HG03469 (cell line): ENCODE data around the gene CCK.

ENCODE experiments used
- ATAC-seq: cut with Tn5 transposase; IDR thresholded peaks from one replicate; pipeline ENCODE4 v1.9.1; 2021; ENCODE audit warnings: mild to moderate bottlenecking, moderate library complexity, moderate number of reproducible peaks; ENCODE audit not compliant: unreplicated experiment

The CCK gene

DNA sequence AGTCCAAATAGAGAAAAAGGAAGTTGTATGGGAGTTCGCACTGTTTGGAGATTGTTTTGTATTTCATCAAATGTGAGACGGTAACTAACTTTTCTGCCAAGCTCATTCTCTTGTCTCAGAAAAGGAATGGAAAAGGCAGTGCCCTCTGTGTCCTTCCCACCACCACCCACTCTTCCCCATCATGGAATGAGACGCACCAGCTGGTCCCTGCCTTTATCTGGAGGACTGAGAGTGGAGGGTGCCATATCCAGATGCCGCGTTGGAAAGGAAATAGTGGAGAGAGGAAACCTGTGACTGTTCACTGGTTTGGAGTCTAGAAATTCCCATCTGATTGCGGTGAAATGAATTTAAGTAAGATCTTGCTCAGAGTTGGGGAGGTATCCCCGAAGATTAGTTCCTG lies 3.7 kb upstream of the CCK start:
- ATAC-seq, result no peak

DNA sequence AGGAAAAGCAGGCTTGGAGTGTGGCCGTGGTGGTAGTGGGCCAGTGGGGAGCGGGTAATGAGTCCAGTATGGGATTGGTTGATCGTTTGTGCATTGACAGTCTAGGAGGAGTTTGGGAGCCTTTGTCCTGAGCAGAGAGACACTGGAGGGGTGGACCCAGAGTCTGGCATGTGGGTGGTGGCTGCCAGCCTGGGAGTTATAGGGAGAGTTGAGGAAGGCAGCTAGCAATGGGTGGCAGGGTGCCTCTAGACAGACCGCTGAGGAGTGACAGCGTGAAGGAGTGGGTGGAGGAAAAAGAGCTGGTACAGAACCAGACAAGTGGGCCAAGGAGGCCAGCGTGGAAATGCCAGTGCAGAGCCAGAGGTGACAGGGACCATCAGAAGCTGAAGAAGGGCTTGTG lies 1.9 kb upstream of the CCK start:
- ATAC-seq, result no peak

DNA sequence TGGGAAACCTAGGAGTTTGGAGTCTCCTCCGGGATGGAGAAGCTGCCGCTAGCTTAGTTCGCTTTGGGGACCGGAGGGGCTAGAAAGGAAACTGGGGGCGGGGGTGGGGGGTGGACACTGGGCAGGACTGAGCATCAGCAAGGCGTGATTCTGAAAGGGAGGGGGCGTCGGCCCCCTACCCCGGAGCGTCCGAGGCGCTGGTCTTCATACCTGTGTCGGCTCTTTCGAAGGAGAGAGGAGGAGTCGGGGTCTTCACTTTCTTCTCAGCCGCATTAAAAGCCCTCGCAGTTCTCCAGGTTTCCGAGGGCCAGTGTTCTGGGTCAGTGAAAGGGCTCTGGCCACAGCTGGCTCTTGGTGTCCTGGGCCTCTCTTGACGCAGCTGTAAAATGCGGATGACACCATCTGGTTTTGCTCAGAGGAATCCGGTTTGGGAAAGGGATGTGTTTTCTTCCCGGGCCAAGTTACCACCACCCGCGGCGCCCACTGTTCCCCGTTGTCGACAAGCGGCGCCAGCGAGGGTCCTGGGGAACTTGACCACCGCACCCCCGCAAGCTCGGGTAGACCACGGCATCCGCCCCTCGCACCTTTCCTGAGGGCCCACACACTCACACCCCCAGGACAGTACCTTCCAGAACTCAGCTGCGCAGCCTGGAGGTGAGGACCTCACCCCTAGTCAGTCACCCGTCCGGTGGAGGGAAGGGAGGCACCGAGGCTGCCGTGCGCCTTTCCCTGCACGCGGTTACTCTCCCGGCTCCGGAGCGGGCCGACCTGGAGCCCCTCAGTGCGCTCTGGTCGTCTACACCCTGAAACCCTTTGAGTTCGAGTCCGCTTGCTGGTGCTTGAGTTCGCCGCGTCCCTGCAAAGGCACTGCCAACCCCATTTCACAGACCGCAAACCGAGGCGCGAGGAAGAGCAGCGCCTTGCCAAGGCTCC lies 660 bp downstream of the CCK start:
- ATAC-seq, result no peak

DNA sequence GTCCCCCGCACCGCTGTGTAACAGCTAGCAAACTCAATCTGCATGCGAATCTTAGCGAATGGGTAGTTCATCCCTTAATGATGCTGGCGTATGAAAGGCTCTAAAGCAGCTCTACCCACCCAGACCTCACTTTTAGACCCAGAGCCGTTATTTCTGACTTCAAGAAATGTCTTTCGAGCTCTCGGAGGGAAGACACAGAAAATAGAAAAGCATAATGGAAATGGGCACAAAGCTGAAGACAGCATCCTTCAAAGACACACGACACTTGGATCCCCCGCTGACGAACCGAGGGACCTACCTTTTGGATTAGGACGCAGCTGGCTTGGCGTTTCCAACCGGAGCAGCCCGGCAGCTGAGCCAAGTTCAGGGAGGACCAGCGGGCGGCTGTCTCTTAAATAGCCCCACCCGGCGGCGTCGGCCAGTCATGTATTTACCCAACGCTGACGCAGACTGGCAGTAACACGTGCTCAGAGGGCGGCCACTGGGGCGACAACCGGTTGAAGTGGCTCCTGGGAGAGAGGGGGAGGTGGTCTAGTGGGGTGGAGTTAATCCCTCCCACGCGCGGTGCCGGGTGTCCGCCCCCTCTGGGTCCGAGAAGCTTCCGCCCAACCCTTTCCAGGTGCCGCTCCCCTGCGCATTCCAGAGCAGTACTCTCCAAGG lies 1.5 kb downstream of the CCK start:
- ATAC-seq, result no peak

- ATAC-seq, result no peak
Observed at GRCh38 chr3:42263354-42264346, 2.3 kb downstream of the CCK start.

DNA sequence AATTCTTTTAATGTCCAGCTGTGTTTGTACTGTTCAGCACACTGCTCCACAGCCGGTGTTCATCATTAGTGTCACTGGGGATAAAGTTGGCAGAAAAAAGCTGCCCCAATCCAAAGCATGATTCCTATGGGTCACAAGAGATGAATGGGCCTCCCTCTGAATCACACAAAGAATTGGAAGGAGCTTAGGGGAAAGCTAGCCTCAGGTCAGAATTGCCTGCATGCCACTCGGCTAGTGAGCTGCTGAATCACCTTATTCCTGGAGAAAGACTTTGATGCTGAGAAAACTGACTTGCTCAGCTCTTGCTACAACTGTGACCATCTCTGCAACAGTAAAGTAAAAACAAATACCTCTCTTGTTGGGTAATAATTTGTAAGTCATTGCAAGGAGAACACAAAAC lies 3.5 kb downstream of the CCK start:
- no peak for ATAC-seq

- no peak for ATAC-seq
Observed at GRCh38 chr3:42257007-42257406, 9.0 kb downstream of the CCK start.

DNA sequence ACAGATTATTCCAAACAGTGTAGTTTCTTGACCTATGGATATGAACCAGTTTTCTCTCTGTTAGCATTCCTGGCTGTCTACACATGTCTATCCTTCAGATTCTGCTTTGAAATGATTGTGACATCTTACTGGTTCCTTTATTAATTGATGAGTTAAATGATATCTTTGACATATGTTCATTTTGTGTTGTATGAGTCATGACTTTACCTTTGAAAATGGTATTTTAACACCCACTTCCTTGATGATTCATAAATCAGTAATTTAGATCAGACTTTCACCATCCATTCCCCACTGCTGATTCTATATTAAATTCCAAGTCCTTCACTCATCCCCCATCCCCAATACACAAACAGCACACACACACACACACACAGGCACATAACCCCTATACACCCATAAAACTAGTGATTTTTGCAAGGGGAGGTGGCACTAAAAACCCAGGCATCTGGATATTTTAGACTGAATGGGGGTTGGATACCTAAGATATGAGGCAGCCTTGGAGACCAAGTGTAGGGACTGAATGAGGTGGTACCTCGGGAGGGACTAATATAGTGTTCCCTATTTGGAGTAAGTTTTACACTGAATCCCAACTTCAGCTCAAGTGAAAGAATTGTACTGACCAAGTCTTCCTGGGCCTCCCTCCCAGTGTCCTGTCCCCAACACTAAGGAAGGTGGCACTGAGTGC lies 9.7 kb downstream of the CCK start:
- ATAC-seq, result no peak

DNA sequence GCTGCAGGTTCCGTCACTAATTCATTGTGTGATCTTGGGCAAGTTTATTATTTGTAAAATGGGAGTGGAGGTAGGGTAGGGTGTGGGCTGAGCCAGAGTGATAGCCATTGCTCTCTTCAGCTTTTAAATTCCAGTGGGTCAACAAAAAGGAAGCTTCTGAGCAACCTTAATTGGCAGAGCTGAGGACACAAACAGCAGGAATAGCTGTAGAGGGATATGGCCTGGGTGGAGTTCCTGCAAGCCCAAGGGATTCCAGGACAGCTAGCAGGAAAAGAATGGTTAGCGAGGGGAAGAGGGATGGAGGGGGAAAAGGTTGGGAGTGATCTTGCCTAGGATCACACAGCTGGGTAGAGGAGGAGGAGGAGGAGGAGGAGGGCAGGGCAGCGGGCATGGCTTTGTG lies 11.4 kb downstream of the CCK start:
- no peak for ATAC-seq

- ATAC-seq, result no peak
Observed at GRCh38 chr3:42250761-42251160, 15.2 kb downstream of the CCK start.

DNA sequence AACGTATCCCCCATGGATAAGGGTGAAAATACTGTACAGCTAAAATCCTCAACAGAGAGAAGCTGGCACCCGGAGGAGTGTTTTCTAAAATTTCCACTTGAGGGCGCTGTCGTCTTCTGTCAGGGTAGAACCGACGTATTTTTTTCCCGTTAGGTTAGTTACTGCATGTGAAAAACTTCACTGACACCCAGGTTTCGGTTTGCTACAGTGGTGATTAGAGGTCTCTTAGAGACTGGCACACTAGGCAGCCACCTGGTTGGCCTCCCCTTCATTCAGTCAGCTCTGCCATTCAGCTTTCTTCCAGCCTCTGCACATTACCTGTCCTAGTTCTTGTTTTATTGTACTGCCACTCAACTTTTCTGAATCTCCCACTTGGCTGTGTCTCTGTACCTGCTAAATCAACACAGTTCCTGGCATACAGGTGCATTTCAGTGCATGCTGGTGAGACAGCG lies 18.4 kb downstream of the CCK start:
- no peak for ATAC-seq

DNA sequence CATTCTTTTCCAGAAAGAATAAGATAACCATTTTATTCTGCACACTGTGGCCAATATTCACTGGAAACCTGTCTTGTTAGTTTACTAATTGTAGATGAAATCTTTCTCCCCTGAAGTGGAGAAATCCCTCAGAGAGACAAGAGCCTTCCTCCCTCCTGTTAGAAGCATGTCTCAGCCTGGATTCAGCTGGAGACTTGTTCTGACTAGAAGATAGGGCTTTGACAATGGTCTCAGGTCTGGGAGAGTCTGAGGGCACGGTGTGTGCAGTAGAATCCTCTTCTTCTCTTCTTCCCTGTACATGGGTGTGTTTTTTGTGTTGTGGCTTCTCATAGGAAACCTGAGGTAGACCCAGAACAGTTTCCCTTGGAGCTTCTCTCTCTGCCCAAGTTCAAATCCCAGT lies 19.9 kb downstream of the CCK start:
- ATAC-seq, result no peak

DNA sequence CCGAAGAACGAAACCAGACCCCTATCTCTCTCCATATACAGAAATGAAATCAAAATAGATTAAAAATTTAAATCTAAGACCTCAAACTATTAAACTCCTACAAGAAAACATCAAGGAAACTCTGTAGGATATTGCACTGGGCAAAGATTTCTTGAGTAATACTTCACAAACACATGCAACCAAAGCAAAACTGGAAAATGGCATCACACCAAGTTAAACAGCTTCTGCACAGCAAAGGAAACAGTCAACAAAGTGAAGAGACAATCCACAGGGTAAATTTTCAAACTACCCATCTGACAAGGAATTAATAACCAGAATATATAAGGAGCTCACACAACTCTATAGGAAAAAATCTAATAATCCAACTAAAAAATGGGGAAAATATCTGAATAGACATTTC lies 29.4 kb downstream of the CCK start:
- no peak for ATAC-seq

DNA sequence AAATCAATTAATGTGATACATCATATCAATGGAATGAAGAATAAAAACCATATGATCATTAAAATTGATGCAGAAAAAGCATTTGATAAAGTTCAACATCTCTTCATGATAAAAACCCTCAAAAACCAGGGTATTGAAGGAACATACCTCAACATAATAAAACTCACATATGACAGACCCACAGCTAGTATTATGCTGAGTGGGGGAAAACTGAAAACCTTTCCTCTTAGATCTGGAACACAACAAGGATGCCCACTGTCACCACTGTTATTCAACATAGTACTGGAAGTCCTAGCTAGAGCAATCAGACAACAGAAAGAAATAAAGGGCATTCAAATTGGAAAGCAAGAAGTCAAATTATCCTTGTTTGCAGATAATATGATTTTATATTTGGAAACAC lies 30.5 kb downstream of the CCK start:
- ATAC-seq, result no peak

GRCh38 chr3:42230860-42231259 lies 35.1 kb downstream of the CCK start:
- no peak for ATAC-seq

GRCh38 chr3:42229942-42230688 lies 35.9 kb downstream of the CCK start:
- ATAC-seq, result no peak

DNA sequence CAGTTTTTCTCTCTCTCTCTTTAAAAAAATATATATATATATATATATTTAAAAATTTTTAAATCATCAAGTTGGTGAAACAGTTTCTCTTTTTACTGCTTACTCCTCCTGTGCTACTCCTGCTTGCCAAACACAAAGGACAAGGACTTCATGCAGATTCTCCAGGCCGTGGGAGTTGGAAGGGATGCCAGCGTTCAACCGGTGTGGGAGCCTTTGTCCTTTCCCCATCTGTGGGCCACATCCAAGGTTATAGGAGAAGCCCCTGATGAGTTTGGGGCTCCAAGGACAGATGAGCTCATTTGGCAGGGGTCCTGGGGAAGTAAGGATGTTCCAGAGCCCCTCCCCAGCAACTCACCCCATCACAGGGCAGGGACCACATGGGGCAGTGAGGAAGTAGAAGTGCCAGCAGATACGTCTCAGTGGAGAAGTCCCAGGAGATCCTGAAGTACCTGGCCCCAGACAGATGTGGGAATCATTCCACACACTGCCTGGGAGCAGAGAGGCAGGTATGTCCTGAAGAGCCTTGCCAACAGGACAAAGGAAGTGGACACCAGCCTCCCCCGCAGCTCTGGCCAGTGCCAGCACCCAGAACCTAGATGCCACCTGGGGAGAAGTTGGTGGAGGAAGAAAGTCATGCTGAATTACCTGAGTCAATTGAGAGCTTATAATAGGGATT lies 36.6 kb downstream of the CCK start:
- ATAC-seq, result no peak

- no peak for ATAC-seq
Observed at GRCh38 chr3:42228796-42229195, 37.2 kb downstream of the CCK start.
